ENCODE results near the gene ZNF627. TPM values are rescaled to one million over a fixed set of nuclear protein-coding genes. Genes with fewer than 3 reads are reported as not detected.
A peak's percentile ranks its signal among the peaks of the same experiment; 100 is the strongest.

The ZNF627 gene
- 1 to 10 TPM; 6.3 to 7.1 TPM for total RNA-seq

DNA sequence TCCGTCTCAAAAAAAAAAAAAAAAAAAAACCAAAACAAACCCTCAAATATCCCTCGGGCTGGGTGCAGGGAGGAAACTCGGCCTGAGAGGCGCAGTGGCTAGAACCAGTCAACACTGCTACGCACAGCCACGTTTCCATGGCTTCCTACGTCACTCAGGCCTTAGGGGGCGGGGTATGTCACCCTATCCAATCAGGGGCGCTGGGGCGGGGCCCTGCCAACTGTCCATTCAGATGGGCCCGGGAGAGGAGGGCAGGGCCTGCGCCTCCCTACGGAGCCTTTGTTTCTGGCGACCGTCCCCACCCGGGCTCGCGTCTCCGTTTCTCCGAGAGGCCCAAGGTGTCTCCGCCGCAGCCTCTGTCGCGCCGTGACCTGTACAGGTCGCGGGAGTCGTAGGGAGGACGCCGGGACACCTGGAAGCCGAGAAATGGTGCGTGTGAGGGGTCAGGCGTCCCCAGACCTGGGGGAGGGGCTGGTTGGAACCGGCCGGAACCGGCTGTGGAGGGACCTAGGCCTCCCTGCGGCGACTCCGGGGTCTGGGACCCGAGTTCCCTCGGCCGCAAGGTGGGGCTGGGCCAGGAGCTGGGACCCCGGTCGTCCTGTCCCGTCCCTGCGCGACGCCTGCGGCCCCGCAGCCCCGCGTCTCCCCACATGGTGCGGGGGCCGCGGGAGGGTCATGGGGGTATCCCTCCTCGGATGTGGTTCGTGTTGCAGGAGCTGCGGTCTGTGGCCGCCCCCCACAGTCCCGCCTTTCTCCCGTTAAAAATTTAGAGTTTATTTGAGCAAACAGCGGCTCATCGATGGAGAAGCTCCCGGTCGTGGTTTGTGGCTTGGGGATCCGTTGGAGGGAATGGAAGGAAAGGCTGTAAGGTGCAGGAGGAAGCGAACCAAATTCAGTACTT, at the start of gene ZNF627:
Gene ZNF627 (plus strand): TSS at position 282 of the 901 bp plus-strand sequence. CDS start 145 bp downstream, at position 427.
- DNase-seq (peak; percentile 99), ATAC-seq (peak; percentile 100)
- H3K4me1 Mint-ChIP-seq = peaks cover 12% of the 10 kb centered on the region
- H3K4me3 Mint-ChIP-seq = peak within 1 kb of the TSS; percentile 93
- CTCF ChIA-PET = interaction anchor here (0.6 to 0.9 kb wide), 3 partner anchors 38 to 333 kb away, joined by 3 to 4 read pairs (median 3); partner anchors contain the start of genes ELOF1, ODAD3 and PRKCSH
- H3K9me3 Mint-ChIP-seq (ENCODE audit: low read depth) = peaks cover under 1% of the 10 kb centered on the region
- H3K36me3 Mint-ChIP-seq = peaks cover 16% of the 10 kb centered on the region
- peak within 1 kb of the TSS; percentile 87 for H3K27ac Mint-ChIP-seq
- H3K27me3 Mint-ChIP-seq = no peaks in the 10 kb centered on the region

DNA sequence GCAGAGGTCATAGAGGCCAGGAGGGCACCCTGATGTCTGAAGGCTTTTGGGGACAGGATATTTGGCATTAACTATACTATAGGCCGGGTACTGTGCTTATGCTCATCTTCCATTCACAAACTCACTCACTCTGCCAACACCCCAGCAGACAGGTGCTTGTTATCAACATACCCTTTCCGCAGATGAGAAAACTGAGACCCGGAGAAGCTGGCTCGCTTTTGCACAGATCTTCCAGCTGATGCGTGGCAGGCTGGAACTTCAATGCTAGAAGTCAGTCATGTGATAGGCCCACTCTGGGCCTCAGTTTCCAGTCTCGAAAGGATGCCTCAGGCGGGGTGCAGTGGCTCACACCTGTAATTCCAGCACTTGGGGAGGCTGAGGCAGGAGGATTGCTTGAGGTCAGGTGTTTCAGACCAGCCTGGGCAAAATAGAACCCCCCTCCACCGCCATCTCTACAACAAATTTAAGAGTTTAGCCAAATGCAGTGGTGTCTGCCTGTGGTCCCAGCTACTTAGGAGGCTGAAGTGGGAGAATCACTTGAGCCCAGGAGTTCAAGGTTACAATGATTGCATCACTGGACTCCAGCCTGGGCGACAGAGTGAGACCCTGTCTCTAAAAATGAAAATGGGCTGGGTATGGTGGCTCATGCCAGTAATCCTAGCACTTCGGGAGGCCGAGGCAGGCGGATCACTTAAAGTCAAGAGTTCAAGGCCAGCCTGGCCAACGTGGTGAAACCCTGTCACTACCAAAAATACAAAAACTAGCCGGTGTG, 49.2 kb upstream of the ZNF627 start:
- Mint-ChIP-seq H3K36me3 (no peaks in the 10 kb centered on the region), H3K27ac (no peak overlapping the region), H3K4me3 (no peak overlapping the region), H3K27me3 (no peaks in the 10 kb centered on the region), H3K4me1 (peaks cover 5% of the 10 kb centered on the region), H3K9me3 (ENCODE audit: low read depth) (no peaks in the 10 kb centered on the region)
- DNase-seq (no peak), ATAC-seq (no peak)
- CTCF ChIA-PET = interaction anchor here (1.5 kb wide), 1 partner anchor 12 kb away, joined by 7 read pairs; no protein-coding TSS in a partner anchor

DNA sequence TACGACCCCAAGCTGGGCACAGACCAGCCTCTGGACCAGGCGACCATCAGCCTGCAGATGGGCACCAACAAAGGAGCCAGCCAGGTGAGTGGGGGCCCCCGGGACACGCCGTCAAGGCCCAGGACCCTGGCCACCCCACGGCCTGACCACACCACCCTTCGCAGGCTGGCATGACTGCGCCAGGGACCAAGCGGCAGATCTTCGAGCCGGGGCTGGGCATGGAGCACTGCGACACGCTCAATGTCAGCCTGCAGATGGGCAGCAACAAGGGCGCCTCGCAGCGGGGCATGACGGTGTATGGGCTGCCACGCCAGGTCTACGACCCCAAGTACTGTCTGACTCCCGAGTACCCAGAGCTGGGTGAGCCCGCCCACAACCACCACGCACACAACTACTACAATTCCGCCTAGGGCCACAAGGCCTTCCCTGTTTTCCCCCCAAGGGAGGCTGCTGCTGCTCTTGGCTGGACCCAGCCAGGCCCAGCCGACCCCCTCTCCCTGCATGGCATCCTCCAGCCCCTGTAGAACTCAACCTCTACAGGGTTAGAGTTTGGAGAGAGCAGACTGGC, 47.8 kb upstream of the ZNF627 start:
- Mint-ChIP-seq H3K36me3 (peaks cover 4% of the 10 kb centered on the region), H3K9me3 (ENCODE audit: low read depth) (no peaks in the 10 kb centered on the region), H3K4me1 (peaks cover 18% of the 10 kb centered on the region), H3K27ac (no peak overlapping the region), H3K27me3 (no peaks in the 10 kb centered on the region), H3K4me3 (no peak overlapping the region)
- no peak for ATAC-seq
- no peak for DNase-seq
- CTCF ChIA-PET = interaction anchor here (1.0 to 1.5 kb wide), 3 partner anchors 11 to 67 kb away, joined by 3 to 7 read pairs (median 4); no protein-coding TSS in a partner anchor

DNA sequence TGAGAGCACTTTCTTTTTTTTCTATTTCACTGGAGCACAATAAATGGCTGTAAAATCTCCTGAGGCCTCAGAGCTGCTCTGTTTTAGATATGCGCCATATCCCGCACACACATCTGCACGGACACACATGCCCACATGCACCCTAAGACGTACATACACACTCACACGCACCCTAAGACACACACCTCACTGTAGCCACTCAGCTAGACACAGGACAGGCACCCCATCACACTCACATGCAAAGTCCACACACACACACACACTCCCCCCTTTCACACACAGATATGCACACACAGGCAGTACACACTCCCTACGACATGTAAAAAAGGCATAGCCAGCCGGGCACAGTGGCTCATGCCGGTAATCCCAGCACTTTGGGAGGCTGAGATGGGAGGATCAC, 47.0 kb upstream of the ZNF627 start:
- DNase-seq (no peak), ATAC-seq (no peak)
- CTCF ChIA-PET = interaction anchor here (0.6 to 3.6 kb wide), 4 partner anchors 10 to 400 kb away, joined by 4 to 11 read pairs (median 4); no protein-coding TSS in a partner anchor
- Mint-ChIP-seq H3K9me3 (ENCODE audit: low read depth) (no peaks in the 10 kb centered on the region), H3K27ac (no peak overlapping the region), H3K4me3 (no peak overlapping the region), H3K36me3 (peaks cover 4% of the 10 kb centered on the region), H3K27me3 (no peaks in the 10 kb centered on the region), H3K4me1 (peaks cover 20% of the 10 kb centered on the region)

DNA sequence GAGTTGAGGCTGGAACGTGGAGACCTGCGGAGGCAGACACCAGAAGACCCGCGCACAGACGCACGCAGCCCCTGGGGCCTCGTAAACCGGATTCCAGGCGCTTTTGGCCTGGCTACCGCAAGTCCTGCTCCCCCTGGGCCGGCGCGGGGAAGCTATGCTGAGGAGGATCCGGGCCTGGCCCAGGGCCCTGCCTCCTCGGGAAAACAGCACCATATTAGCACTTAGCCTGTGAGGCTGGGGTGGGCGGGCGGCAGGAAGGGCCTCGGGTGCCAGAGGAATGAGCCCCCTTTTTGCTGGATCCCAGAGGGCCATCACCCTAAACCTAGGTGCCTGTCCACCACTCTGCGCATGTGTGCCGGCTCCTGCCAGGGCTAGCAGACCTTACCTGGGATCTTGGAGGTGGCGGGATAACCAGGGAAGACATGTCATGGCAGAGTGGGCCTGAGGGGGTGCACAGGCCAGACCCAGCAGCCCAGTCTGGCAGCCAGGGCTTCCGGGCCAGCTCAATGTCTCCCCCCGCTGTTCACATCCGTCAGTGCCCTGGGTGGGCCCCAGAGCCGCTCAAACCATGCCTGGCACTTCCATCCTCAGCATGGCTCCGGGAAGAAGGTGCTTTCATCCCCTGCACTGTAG, 45.6 kb upstream of the ZNF627 start:
- Mint-ChIP-seq H3K4me1 (peaks cover 29% of the 10 kb centered on the region), H3K27me3 (no peaks in the 10 kb centered on the region), H3K36me3 (peaks cover 7% of the 10 kb centered on the region), H3K9me3 (ENCODE audit: low read depth) (no peaks in the 10 kb centered on the region), H3K4me3 (no peak overlapping the region), H3K27ac (no peak overlapping the region)
- ATAC-seq (no peak), DNase-seq (no peak)
- CTCF ChIA-PET = interaction anchor here (1.2 to 3.6 kb wide), 3 partner anchors 11 to 69 kb away, joined by 3 to 11 read pairs (median 4); no protein-coding TSS in a partner anchor

DNA sequence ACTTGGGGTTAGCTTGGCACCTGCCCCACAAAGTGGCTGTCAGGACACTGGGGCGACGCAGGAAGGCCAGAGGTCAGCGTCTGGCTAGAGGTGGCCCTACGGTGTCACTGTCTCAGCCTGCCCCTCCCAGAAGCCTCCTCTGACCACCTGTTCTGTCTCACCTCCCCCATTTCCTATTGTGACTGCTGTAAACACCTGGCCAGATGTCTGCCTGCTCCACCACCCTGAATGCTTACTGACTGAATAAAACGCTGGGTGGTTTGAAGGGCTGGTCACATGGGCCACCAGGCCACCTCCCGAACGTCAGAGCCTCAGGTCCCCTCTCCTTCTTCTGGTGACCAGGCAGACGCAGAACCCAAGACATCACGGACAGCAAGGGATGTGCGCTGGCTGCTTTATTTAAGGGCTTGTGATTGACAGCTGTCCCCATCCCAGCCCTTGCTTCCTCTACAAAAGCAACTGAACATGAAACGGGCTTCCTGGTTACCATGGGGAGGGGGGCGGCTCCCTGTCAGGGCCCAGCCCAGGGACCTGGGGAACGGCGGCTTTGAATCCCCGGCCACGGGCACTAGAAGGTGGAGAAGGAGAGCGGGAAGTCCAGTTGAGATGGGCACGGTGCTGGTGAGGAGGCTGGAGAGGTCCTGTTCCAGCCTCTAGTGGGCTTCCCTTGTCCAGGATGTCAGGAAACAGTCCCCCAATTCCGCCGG, 44.5 kb upstream of the ZNF627 start:
- Mint-ChIP-seq H3K27me3 (no peaks in the 10 kb centered on the region), H3K36me3 (peaks cover 8% of the 10 kb centered on the region), H3K4me3 (no peak overlapping the region), H3K27ac (no peak overlapping the region), H3K9me3 (ENCODE audit: low read depth) (no peaks in the 10 kb centered on the region), H3K4me1 (peaks cover 38% of the 10 kb centered on the region)
- CTCF ChIA-PET = interaction anchor here (1.2 to 3.6 kb wide), 2 partner anchors 17 to 70 kb away, joined by 3 to 11 read pairs; no protein-coding TSS in a partner anchor
- DNase-seq (no peak), ATAC-seq (no peak)

DNA sequence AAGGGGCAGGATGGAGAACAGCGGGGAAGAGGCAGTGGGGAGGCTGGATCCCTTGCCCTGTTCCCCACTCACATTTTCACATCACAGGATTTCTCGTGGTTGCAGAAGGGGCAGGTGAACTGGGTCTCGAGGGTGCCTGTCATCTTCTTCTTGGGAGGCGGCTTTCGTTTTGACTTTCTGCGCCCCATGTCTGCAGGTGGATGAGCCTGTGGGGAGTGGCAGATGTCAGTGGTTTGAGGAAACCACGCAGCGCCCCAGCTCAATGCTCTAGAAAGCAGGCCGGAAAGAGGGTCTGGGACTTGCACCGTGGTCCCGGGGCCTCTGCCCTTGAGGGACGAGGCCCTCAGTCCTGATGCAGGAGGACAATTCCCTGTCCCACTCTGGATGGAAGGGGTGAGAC, 43.1 kb upstream of the ZNF627 start:
- DNase-seq = peak; percentile 80
- CTCF ChIA-PET = interaction anchor here (0.8 to 3.9 kb wide), 6 partner anchors 9 to 36 kb away, joined by 3 to 24 read pairs (median 4); partner anchors contain the start of gene ECSIT

DNA sequence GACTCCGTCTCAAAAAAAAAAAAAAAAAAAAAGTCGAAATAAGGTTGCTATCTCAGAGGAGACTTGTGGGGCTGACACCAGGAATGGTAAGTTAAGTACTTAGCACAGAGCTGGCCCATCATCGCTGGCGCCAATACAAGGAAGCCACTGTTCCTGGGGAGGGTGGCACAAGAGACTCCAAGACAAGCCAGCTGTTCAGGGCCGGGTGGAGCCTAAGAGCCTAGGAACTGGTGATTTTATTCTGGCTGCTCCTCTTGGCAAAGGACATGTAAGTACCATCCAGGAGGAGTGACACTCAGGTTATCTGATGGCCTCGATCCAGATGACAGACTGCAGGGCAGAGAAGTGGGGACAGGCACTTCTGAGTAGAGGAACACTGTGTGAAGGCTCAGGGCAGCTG, 42.0 kb upstream of the ZNF627 start:
- Mint-ChIP-seq H3K4me3 (no peak overlapping the region), H3K27ac (no peak overlapping the region), H3K4me1 (peaks cover 50% of the 10 kb centered on the region), H3K9me3 (ENCODE audit: low read depth) (no peaks in the 10 kb centered on the region), H3K36me3 (peaks cover 8% of the 10 kb centered on the region), H3K27me3 (no peaks in the 10 kb centered on the region)
- CTCF ChIA-PET = interaction anchor here (3.9 to 9.4 kb wide), 2 partner anchors 19 to 27 kb away, joined by 24 to 233 read pairs; partner anchors contain the start of gene ACP5
- ATAC-seq (no peak), DNase-seq (no peak)

More for the DNA sequence above, 43.1 kb upstream of the ZNF627 start:
- H3K4me3 Mint-ChIP-seq = no peak overlapping the region
- no peaks in the 10 kb centered on the region for H3K27me3 Mint-ChIP-seq
- peak overlapping the region; percentile 82 for H3K27ac Mint-ChIP-seq
- H3K9me3 Mint-ChIP-seq (ENCODE audit: low read depth) = no peaks in the 10 kb centered on the region
- peaks cover 8% of the 10 kb centered on the region for H3K36me3 Mint-ChIP-seq
- ATAC-seq = peak; percentile 31
- peaks cover 44% of the 10 kb centered on the region for H3K4me1 Mint-ChIP-seq

DNA sequence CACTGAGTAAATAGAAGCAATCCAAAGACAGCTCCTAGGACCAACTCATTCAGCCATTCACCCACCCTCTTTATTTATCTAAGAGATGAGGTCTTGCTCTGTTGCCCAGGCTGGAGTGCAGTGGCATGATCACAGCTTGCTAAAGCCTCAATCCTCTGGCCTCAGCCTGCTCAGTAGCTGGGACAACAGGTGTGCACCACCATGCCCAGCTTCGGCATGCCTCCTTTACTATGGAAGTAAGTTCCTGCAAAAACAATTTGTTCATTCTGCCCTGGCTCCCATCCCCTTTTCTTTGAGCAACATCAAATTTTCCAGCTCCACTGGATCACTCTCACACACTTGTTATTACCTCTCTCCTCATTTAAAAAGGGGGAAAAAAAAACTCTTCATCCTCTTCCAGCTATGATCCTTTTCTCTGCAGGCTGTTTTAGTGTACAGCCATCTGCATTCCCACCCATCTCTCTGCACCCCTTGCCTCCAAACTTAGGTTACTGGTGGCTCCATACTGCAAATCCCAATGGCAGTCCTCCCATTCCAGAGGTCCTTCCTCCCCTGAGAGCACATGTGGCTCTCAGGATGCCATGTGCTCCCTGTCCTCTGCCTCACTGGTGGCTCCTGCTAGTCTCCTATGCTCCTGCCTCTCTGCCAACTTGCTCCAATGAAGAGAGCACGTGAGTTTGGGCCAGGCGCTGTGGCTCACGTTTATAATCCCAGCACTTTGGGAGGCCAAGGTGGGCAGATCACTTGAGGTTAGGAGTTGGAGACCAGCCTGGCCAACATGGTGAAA, 40.5 kb upstream of the ZNF627 start:
- H3K4me1 Mint-ChIP-seq = peaks cover 61% of the 10 kb centered on the region
- H3K36me3 Mint-ChIP-seq = peaks cover 8% of the 10 kb centered on the region
- peak overlapping the region; percentile 2 for H3K27ac Mint-ChIP-seq
- no peaks in the 10 kb centered on the region for H3K27me3 Mint-ChIP-seq
- H3K9me3 Mint-ChIP-seq (ENCODE audit: low read depth) = no peaks in the 10 kb centered on the region
- CTCF ChIA-PET = interaction anchor here (3.9 to 9.4 kb wide), 2 partner anchors 21 to 25 kb away, joined by 24 to 233 read pairs; partner anchors contain the start of gene ACP5
- DNase-seq (no peak), ATAC-seq (no peak)
- no peak overlapping the region for H3K4me3 Mint-ChIP-seq

DNA sequence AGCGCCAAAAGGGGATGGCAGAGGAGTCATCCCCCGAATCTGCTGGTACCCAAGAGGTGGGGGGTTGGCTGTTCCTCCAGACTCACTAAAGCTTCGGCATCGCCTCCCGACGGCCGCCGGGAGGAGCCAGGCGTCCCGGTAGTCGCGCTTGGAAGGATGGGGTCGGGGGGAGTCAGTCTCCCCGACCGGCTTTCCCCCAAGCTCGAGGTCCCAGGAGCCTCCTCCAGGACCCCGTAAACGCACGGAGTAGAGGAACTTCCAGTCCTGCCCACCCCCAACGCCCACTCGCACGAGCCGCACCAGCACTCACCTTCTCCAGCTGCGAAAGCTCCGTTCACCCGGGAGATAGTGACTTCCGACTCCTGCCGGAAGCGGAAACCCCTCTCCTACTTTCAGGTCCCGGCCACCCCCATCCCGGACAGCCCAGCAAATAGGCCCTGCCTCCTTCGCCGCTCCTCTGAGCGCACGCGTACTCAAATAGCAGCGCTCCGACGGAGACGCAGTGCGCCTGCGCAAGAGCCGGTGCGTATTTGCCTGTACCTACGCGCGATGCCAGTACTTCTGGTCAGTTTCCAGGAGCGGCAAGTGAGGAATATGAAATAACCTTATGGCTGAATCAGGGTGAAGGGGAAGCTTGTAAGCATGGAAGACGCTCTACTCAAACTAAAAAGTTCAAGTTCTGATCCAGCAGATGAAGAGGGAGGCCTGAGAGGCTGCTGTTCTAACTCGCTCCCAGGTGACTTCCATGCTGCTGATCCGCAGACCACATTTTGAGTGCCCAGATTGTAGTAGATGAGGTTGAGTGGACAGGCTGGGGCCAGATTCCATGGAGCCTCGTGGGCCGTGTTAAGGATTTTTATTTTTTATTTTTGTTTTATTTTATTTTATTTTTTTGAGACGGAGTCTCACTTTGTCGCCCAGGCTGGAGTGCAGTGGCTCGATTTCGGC, 38.1 kb upstream of the ZNF627 start, which contains the start of gene ELOF1:
Gene ELOF1 (minus strand): TSS at position 350 of the 948 bp plus-strand sequence. CDS start 4,883 bp downstream, outside the sequence.
- Mint-ChIP-seq H3K36me3 (peaks cover 4% of the 10 kb centered on the region), H3K9me3 (ENCODE audit: low read depth) (no peaks in the 10 kb centered on the region), H3K27ac (peak within 1 kb of the TSS; percentile 92), H3K4me1 (peaks cover 58% of the 10 kb centered on the region), H3K4me3 (peak within 1 kb of the TSS; percentile 85), H3K27me3 (no peaks in the 10 kb centered on the region)
- DNase-seq (peak; percentile 99), ATAC-seq (peak; percentile 96)
- CTCF ChIA-PET = interaction anchor here (0.7 to 9.4 kb wide), 11 partner anchors 9 to 184 kb away, joined by 3 to 233 read pairs (median 4); partner anchors contain the start of genes ACP5 and SWSAP1

Data from activated CD8-positive, alpha-beta memory T cell treated with anti-CD3 and anti-CD28 coated beads, Interleukin-2, amount 10 ng/mL, durations not matched to agents 7 days and 5 days (primary cell).